Measurements from ENCODE around the gene MORC4. TPM values are rescaled to one million over a fixed set of nuclear protein-coding genes. Genes with fewer than 3 reads are reported as not detected.

MORC4 gene
- polyA plus RNA-seq, 1 donor = 37.0 TPM

DNA sequence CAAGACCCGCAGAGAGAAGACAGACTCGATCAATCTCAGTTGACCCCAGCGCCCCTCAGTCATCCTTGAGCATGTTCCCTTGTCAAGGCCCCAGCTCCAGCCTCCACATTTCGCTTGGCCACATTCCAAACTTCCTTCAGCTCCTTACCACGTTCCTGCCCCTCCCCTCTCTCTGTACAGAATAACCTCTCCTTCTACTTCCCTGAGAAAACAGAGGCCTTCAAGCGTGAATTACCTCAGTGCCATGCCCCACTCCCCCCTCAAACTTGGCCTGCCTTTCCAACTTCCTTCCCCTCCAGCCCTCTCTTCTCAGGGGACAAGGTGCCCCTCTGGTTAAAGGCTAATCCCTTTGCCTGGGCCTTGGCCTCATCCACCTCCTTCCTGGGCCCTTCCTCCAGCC is 93.7 kb downstream of the MORC4 start:
- no peak for DNase-seq (ENCODE audit: low read depth)

DNA sequence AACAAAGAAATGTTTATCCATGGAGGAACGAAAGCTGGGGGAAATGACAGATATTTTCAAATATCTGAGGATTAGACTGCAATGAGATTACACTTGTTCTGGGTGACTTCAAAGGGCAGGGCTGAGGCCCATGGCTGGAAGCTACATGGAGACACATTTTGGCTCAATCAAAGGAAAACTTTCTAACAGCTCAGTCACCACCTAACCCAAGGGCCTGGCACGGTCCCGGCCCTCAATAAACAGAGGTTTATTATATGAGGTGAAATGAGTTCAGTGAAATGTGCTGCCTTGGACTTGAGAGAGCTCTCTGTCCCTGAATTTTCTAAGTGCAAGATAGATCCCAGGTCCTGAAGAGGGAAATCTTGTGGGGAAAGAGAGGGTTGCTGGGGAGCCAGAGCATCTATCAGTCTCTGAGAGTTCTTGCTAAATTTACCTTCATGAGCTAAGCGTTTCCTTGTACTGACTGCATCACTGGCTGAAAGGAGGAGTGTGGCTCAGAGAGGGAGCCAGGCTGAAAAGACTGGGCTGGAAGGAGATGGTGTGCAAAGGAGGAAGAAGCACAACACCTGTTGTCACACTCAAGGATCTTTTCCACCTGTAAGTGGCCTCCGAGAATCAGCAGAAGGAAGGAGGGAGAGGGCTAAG is 94.8 kb downstream of the MORC4 start:
- no peak for DNase-seq (ENCODE audit: low read depth)

DNA sequence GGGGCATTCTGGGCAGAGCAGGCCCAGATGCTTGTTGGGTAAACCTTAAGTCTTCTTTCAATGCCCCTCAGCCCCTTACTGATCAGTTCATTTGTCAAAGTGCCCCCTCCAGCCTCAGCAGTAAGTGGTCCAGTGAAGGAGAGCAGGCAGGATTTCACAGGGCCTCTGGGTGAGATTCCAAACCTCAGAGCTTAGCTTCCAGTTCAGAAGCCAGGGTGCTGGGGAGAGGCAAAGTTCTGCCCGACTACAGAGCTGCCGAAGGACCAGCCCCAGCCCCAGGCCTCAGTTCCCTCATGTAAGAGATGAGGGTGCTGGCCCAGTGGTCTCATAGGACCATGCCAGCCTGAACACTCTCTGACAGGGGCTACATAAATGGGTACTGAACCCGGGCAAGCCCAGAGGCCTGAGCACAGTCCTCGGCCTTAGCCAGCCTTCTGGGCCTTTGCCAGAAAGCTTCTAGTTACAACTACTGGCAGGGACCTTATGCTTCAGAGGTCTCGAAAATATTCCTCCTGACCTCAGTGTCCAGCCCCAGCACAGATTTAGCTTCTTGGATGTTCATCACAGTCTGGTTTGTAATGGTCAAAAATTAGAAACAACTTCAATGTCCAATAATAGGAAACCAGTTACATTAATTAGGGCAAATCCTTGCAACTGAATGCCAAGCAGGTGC is 96.0 kb downstream of the MORC4 start:
- no peak for DNase-seq (ENCODE audit: low read depth)

DNA sequence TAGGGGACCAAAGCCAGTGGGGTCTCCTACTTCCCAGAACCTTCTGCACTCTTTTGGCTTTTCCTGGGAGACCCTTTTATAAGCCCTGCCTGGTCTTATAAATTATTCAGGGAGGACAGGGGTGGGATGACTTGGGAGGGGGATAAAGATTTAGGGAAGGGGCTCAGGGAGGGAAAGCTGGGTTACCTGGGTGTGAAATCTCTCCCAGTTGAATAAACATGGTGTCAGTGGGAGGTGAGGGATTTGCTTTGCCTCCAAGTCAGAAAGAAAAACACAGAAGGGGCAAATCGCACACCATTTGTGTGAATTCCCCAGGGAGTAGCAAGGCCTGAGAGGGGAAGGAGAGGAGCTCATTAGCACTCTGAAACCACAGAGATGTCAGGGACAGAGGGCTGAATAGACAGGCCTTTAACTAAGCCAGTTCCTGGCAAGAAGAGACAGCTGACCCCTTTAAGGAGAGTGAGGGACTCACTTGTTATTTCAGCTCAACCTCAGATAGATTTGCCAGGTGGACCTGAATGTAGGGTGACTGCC is 96.7 kb downstream of the MORC4 start, which contains the start of gene RIPPLY1:
TSS of gene RIPPLY1 (minus strand) at position 51 of the 534 bp plus-strand sequence. CDS start 54 bp downstream, outside the sequence.
- DNase-seq (ENCODE audit: low read depth) = no peak

DNA sequence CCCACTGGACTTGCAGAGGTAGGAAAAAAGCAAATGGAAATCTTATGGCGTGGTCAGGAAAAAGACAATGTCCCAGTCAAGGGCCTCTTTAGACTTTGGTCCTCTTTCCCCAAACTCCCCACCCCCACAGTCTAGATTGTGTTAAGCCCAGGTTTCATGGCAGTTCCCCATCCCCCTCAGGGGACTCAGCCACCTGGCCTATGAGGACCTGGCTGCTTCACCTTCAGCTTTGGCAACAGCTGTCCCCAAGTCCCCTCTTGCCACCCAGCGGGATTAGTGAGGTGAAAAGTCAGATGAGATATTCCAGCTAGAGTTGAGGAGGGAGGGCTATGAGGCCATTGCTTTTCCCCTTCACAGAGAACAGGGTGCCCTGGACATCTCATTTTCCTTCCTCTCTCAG is 97.3 kb downstream of the MORC4 start:
- DNase-seq (ENCODE audit: low read depth) = no peak

DNA sequence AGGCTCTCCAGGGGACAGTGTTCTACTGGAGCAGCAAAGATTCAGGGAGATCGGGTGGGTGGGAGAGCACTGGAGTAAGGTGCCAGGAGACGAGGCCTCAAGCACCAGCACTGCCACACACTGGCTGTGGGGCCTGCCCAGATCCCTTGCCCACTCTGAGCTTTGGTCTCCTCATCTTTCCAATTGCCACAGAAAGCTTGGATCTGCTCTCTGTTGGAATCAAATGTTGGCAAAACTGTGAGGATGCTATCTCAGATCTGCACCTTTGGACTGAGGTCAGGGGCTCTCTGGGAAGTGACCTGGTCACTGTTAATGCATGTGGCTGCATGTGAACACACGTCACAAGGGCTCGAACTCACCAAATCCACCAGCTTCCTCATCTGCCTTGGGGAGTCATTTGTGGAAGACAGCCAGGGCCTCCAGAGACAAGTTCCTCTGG is 98.2 kb downstream of the MORC4 start:
- no peak for DNase-seq (ENCODE audit: low read depth)

DNA sequence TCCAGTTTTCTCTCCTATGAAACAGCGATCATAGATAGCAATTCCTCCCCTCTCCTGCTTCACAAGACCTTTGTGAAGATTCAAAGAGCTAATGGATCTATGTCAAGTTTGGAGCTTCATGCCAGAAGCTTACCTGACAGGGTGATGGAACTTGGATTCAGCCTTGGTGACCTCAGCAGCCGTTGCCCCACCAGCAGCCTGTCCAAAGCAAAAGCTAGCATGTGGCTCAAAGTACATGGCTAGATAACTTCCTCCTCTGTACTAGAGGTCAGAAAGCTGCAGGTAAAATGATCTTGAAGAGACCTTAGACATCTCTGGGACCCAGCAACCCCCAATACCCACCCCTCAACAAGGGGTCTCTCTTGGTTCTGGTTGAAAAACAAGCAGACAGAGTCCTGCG is 98.7 kb downstream of the MORC4 start:
- DNase-seq (ENCODE audit: low read depth) = no peak

DNA sequence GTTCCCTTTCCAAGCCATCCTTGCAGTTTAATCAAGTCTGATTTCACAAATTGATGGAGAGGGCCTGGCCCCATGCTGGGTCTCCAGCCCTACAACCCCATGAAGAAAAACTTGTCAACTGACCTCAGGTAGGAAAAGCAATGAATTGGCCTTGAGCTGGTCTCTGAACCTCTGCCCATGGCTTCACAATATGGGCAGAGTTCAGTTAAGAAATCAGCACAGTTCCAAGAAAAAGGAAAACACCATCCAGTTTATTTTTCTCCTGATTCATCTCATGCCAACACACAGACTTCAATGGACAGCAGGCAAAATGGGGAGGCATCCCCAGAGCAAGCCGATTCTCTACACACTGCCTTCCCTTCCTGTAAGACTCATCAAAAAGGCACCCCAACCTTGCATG is 100.2 kb downstream of the MORC4 start:
- DNase-seq (ENCODE audit: low read depth) = no peak

DNA sequence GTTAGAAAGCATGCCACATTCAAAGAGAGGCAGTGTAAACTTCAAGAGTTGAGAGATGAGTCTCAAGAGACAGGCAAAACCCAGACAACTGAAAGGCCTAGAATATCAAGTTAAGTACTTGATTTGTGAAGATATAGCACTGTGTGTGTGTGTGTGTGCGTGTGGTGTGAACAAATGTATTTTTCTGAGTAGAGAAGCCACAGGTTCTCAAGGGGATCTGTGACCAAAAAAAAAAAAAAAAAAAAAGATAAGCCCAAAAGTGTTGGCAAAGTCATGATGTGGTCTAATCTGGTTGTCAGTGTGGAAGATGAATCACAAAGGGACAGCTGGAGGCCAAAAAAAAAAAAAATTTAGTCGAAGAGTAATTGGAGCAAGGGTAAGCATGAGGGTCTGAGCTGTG is 100.7 kb downstream of the MORC4 start:
- no peak for DNase-seq (ENCODE audit: low read depth)

DNA sequence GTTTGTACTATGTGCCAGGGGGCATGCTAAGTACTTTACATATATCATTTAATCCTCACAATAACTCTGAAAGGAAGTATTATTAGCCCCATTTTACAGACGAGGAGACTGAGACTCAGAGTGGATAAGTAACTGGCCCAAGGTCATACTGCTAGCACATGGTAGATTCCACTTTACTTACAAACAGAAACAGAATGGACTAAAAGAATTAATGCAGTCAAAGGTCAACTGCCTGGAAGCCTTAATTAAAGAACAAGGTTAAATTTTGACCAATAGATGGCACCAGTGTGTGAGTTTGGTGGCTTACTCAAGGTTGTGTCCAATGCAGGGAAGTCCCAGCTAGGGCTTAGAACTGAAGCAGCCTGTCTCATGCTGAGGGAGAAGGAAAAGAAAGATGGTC is 101.5 kb downstream of the MORC4 start:
- no peak for DNase-seq (ENCODE audit: low read depth)

DNA sequence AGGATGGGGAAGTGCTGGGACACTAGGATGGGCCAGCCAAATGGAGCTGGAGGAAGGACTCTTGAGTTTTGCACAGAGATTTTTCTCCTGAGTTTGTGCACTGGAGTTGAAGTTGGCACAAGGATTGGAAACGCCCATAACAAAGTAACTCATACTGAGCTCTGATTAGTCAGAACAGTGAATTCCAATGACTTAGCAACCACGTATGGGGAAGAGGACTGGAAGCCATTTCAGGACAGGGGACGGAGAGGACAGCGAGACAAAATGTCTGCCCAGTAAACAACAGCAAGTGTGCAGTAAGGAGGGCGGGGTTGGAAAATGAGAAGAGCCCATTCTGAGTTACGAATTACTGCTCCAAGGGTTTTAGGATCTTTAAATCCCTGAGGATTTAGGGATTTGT is 102.8 kb downstream of the MORC4 start:
- DNase-seq (ENCODE audit: low read depth) = no peak

DNA sequence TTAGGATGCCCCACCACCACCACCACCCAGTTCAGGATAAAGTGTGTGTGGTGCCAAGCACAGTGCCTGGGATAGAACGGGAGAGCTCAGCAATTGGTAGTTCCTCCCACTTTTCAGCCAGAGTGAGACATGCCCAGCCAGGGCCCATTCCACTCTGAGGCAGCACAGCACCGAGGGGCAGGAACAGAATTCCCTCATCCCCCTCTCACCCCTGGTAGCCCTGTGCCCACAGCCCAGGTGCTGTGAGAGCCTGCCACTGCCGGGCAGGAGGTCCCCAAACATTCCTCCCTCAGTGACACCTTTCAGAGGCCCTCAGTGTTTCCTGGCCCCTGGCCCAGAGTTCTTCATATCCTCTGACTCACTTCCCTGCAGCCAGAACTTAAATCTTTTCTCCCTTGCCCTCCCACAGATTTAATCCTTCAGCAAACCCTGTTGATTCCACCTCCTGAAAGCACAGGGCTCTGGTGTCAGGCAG is 105.0 kb downstream of the MORC4 start:
- DNase-seq (ENCODE audit: low read depth) = no peak

DNA sequence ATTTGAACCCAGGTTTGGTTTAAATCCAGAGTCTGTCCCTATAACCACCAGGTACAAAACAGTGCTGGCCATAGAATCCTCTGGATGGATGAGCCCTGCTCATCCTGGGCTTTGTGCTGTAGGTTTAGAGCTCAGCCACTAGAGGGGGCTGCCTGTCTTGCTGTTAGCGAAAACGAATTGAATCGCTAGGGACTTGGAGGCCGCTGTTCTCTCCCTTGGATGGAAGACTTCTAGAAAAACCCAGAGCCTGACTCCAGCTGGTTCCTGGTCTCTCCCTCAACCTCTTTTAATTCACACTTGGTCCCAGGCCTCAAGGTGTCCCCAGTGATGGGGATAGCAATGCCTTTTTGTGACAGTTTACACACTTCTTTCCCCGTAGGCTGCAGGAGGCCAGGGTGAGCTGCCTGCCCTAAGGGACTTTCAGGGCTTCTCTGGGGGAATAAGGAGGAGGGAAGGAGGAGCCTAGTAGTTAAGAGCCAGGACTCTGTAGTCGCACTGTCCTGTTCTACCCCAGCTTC is 105.6 kb downstream of the MORC4 start:
- DNase-seq (ENCODE audit: low read depth) = no peak

DNA sequence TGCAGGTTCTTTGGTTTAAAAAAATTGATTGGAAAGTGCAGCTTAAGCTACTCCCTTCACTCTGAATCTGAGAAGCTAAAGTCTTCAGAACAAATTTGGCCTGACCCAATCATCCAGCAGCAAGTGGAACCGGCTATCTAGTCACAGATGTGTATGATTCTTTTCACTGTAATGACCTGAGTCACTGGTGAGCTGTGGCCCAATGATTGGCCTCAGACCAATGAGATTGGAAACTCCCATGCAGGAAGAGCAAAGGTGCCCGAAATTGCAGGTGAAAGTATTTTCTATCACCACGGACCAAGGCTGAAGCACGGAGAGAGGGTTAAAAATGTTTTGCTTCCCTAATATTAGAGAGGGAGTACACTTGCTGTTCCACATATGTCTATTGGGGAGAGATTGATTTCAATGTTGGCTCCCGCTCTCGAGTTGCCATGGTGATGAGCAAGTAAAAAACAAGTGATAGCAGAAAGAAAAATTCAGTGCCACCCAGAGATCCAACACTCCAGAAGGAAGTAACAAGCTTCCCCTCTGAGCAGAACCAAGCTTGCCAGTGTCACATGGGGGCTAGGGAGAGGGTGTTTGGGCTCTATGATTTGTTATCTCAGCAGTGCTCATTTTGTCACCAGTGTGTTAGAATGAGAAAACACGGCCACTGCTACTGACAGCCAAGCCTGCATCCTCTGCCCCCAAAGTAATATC is 108.1 kb downstream of the MORC4 start:
- no peak for DNase-seq (ENCODE audit: low read depth)

Other genes starting within 250 kb of the MORC4 start
- 4.6 TPM for gene TBC1D8B, start 197.5 kb downstream of the MORC4 start, polyA plus RNA-seq (ENCODE audit: insufficient read length)
- 0.66 TPM for gene RIPPLY1, start 96.9 kb downstream of the MORC4 start, polyA plus RNA-seq (ENCODE audit: insufficient read length)
- 0.75 TPM for gene CLDN2, start 79.8 kb downstream of the MORC4 start, polyA plus RNA-seq (ENCODE audit: insufficient read length)
- 9.7 TPM for gene RBM41, start 118.6 kb upstream of the MORC4 start, polyA plus RNA-seq (ENCODE audit: insufficient read length)
- gene NUP62CL, start 206.2 kb upstream of the MORC4 start, polyA plus RNA-seq (ENCODE audit: insufficient read length) = 0.90 TPM
- not detected for gene DNAAF6, start 206.4 kb upstream of the MORC4 start, polyA plus RNA-seq (ENCODE audit: insufficient read length)